H1 (cell line): ENCODE data around the gene SPATA16. TPM values are rescaled to one million over a fixed set of nuclear protein-coding genes. Genes with fewer than 3 reads are reported as not detected.

Experiments
- CTCF ChIA-PET: fragments of 300-600 bp; sonication (Branson Sonifier 250); formaldehyde crosslinking; loops from one replicate; lab custom pipeline; 2021; ENCODE audit not compliant: partially characterized antibody; lab: Charles Lee
- POLR2A ChIA-PET: fragments of 300-600 bp; sonication (Branson Sonifier 250); formaldehyde crosslinking; loops from one replicate; lab custom pipeline; 2021; ENCODE audit warnings: inconsistent platforms; ENCODE audit not compliant: partially characterized antibody; lab: Charles Lee
- DNase-seq, 2 experiments: peaks; one replicate each; pipeline versions ENCODE4 v3.0.0 to v3.0.0-alpha.2; 2010 to 2022; ENCODE audit warnings: low spot score in 2 of 2, low read depth in 1 of 2, mixed read lengths in 1 of 2
- FAIRE-seq: peaks from 2 replicates; lab custom pipeline; 2011; peaks lifted over from hg19 to GRCh38; lab: Jason Lieb, UNC
- H2AFZ ChIP-seq: 2 replicates; pipeline ENCODE4 v1.8.1; 2012; ENCODE audit warnings: low read length, inconsistent platforms
- H2AK5ac ChIP-seq: 2 replicates; pipeline ENCODE4 v1.6.1; 2013; ENCODE audit warnings: low read depth, low read length
- H2BK120ac ChIP-seq: replicated peaks from 2 replicates; pipeline ENCODE3; 2013; ENCODE audit warnings: low read depth, low read length, inconsistent platforms
- H2BK12ac ChIP-seq: 2 replicates; pipeline ENCODE4 v1.6.1; 2013; ENCODE audit warnings: low read depth, low read length
- H2BK15ac ChIP-seq: 2 replicates; pipeline ENCODE4 v1.6.1; 2013; ENCODE audit warnings: low read length
- H2BK20ac ChIP-seq: 2 replicates; pipeline ENCODE4 v1.6.1; 2013; ENCODE audit warnings: low read length
- H2BK5ac ChIP-seq: 2 replicates; pipeline ENCODE4 v1.6.1; 2013; ENCODE audit warnings: low read depth, low read length
- H3K14ac ChIP-seq: 2 replicates; pipeline ENCODE4 v1.6.1; 2013; ENCODE audit warnings: inconsistent platforms; ENCODE audit not compliant: insufficient read length
- H3K18ac ChIP-seq: 2 replicates; pipeline ENCODE4 v1.6.1; 2013; ENCODE audit warnings: low read length; ENCODE audit errors: extremely low read depth
- H3K23ac ChIP-seq: 2 replicates; pipeline ENCODE4 v1.6.1; 2013; ENCODE audit warnings: inconsistent platforms; ENCODE audit not compliant: insufficient read length
- H3K23me2 ChIP-seq: 2 replicates; pipeline ENCODE4 v1.6.1; 2013; ENCODE audit warnings: low read depth, low read length
- H3K27ac ChIP-seq: 2 replicates; pipeline ENCODE4 v1.6.1; 2011; ENCODE audit warnings: low read depth, low read length, inconsistent platforms
- H3K27me3 ChIP-seq, 4 experiments: replicated peaks in 1 of 4; 1 replicate in 1 of 4; 2 replicates in 3 of 4; pipeline versions ENCODE4 v1.6.1 to v1.8.1; 2011 to 2013; ENCODE audit warnings: low read length in 3 of 4, mild to moderate bottlenecking in 3 of 4, inconsistent platforms in 2 of 4, mixed read lengths in 2 of 4, moderate library complexity in 1 of 4; ENCODE audit not compliant: control insufficient read depth in 3 of 4, insufficient read depth in 3 of 4; ENCODE audit errors: extremely low read depth in 1 of 4
- H3K36me3 ChIP-seq, 4 experiments: 2 replicates each; pipeline versions ENCODE4 v1.6.1 to v1.8.1; 2011 to 2013; ENCODE audit warnings: mild to moderate bottlenecking in 4 of 4, low read length in 3 of 4, moderate library complexity in 2 of 4, control low read depth in 1 of 4, inconsistent platforms in 1 of 4; ENCODE audit not compliant: insufficient read depth in 4 of 4, control insufficient read depth in 2 of 4
- H3K4ac ChIP-seq: replicated peaks from 2 replicates; pipeline ENCODE3; 2013; ENCODE audit warnings: low read length, low read depth, mixed read lengths, inconsistent platforms; ENCODE audit not compliant: insufficient read length
- H3K4me1 ChIP-seq, 4 experiments: replicated peaks in 1 of 4; 1 replicate in 1 of 4; 2 replicates in 3 of 4; pipeline versions ENCODE4 v1.6.1 to v1.8.1; 2011 to 2013; ENCODE audit warnings: low read length in 3 of 4, inconsistent platforms in 2 of 4, mixed read lengths in 1 of 4; ENCODE audit not compliant: insufficient read depth in 4 of 4, control insufficient read depth in 3 of 4
- H3K4me2 ChIP-seq, 2 experiments: 2 replicates each; pipeline versions ENCODE4 v1.6.1 to v1.8.1; 2011 to 2013; ENCODE audit warnings: low read depth in 2 of 2, low read length in 2 of 2, control low read depth in 1 of 2, inconsistent platforms in 1 of 2, mild to moderate bottlenecking in 1 of 2; ENCODE audit not compliant: insufficient read depth in 1 of 2
- H3K4me3 ChIP-seq, 4 experiments: fragments of 200-600, 300-600 bp in 1 of 4; sonication (generic), shearing (Covaris generic), sonication (Bioruptor Twin) in 1 of 4; 2 replicates each; pipeline versions ENCODE4 v1.5.1 to v1.8.1; 2011 to 2016; ENCODE audit warnings: low read length in 4 of 4, low read depth in 3 of 4, control low read depth in 2 of 4, inconsistent platforms in 2 of 4, mild to moderate bottlenecking in 2 of 4, mixed read lengths in 1 of 4, moderate library complexity in 1 of 4; ENCODE audit not compliant: insufficient read depth in 2 of 4; ENCODE audit errors: extremely low read depth in 1 of 4
- H3K56ac ChIP-seq: replicated peaks from 2 replicates; pipeline ENCODE3; 2013; ENCODE audit warnings: low read depth, mild to moderate bottlenecking, mixed read lengths, low read length, inconsistent platforms; ENCODE audit not compliant: insufficient read length
- H3K79me1 ChIP-seq: 2 replicates; pipeline ENCODE4 v1.6.1; 2013; ENCODE audit warnings: low read depth, low read length, control low read depth
- H3K79me2 ChIP-seq, 2 experiments: 2 replicates each; pipeline versions ENCODE4 v1.6.1 to v1.8.1; 2012 to 2013; ENCODE audit warnings: low read length in 2 of 2, mild to moderate bottlenecking in 2 of 2, inconsistent platforms in 1 of 2; ENCODE audit not compliant: insufficient read depth in 2 of 2, control insufficient read depth in 1 of 2
- H3K9ac ChIP-seq, 4 experiments: replicated peaks in 1 of 4; 1 replicate in 1 of 4; 2 replicates in 3 of 4; pipeline versions ENCODE4 v1.6.1 to v1.8.1; 2011 to 2013; ENCODE audit warnings: low read depth in 3 of 4, low read length in 3 of 4, control low read depth in 2 of 4, mild to moderate bottlenecking in 2 of 4, moderate library complexity in 2 of 4, inconsistent platforms in 1 of 4; ENCODE audit errors: extremely low read depth in 1 of 4
- H3K9me3 ChIP-seq, 2 experiments: 2 replicates each; pipeline versions ENCODE4 v1.6.1 to v1.8.1; 2012 to 2013; ENCODE audit warnings: mild to moderate bottlenecking in 2 of 2, moderate library complexity in 2 of 2, control low read depth in 1 of 2, inconsistent platforms in 1 of 2, low read depth in 1 of 2, low read length in 1 of 2, mixed read lengths in 1 of 2; ENCODE audit not compliant: insufficient read depth in 2 of 2
- H4K20me1 ChIP-seq, 2 experiments: replicated peaks in 1 of 2; 2 replicates each; pipeline versions ENCODE3 to v1.8.1; 2011 to 2013; ENCODE audit warnings: inconsistent platforms in 2 of 2, low read length in 2 of 2, mild to moderate bottlenecking in 1 of 2; ENCODE audit not compliant: insufficient read depth in 2 of 2, control insufficient read depth in 1 of 2
- H4K5ac ChIP-seq: 2 replicates; pipeline ENCODE4 v1.6.1; 2013; ENCODE audit warnings: low read length, low read depth, mixed read lengths, inconsistent platforms; ENCODE audit not compliant: insufficient read length
- H4K8ac ChIP-seq: 2 replicates; pipeline ENCODE4 v1.8.0; 2013; ENCODE audit warnings: mild to moderate bottlenecking, moderate library complexity, low read length, inconsistent platforms; ENCODE audit not compliant: insufficient read depth; ENCODE audit errors: extremely low read depth
- H4K91ac ChIP-seq: replicated peaks from 2 replicates; pipeline ENCODE3; 2013; ENCODE audit warnings: low read length, mixed read lengths, inconsistent platforms; ENCODE audit not compliant: insufficient read length
- ATF2 ChIP-seq: IDR thresholded peaks from 2 replicates; pipeline ENCODE4 v1.6.1; 2012; ENCODE audit warnings: low read length, inconsistent platforms
- BACH1 ChIP-seq: IDR thresholded peaks from 2 replicates; pipeline ENCODE4 v1.6.1; 2012; ENCODE audit warnings: low read length, improper control_type of control experiment
- CBX8 ChIP-seq: fragments of 300-800, 300-1000 bp; sonication (generic); IDR thresholded peaks from 2 replicates; pipeline ENCODE4 v1.7.1; 2016; ENCODE audit warnings: low read depth, low read length, borderline replicate concordance
- CEBPB ChIP-seq: IDR thresholded peaks from 2 replicates; pipeline ENCODE4 v1.6.1; 2012; ENCODE audit warnings: low read depth, low read length
- CHD1 ChIP-seq: IDR thresholded peaks from 2 replicates; pipeline ENCODE4 v1.6.1; 2012; ENCODE audit warnings: low read depth, low read length, improper control_type of control experiment
- E2F6 ChIP-seq: IDR thresholded peaks from 2 replicates; pipeline ENCODE4 v1.6.1; 2012; ENCODE audit warnings: inconsistent platforms
- FOSL1 ChIP-seq: IDR thresholded peaks from 2 replicates; pipeline ENCODE4 v1.6.1; 2011; ENCODE audit warnings: mild to moderate bottlenecking, low read depth, low read length, moderate library complexity; ENCODE audit not compliant: insufficient read depth
- SIRT6 ChIP-seq: IDR thresholded peaks from one replicate; pipeline ENCODE4 v1.7.1; 2012; ENCODE audit warnings: low read length, inconsistent platforms
- TCF12 ChIP-seq: IDR thresholded peaks from 2 replicates; pipeline ENCODE4 v1.6.1; 2011; ENCODE audit warnings: low read depth, mild to moderate bottlenecking, low read length
- USF2 ChIP-seq: IDR thresholded peaks from 2 replicates; pipeline ENCODE4 v1.6.1; 2011; ENCODE audit warnings: low read length, improper control_type of control experiment
- WGBS, 2 experiments: shearing (Covaris generic) in 1 of 2; methylation state at CpG; one replicate each; pipeline versions ENCODE4 v1.1.6 to v1.1.7; 2013 to 2015; ENCODE audit warnings: low lambda C conversion rate in 2 of 2, mixed read lengths in 2 of 2, inconsistent platforms in 1 of 2, low coverage in 1 of 2, missing lambda C conversion rate in 1 of 2; ENCODE audit not compliant: insufficient replicate concordance in 2 of 2, insufficient coverage in 1 of 2, insufficient read length in 1 of 2; ENCODE audit errors: extremely low coverage in 1 of 2, missing lambda C conversion rate in 1 of 2; 5-methylcytosine and 5-hydroxymethylcytosine counted together
- polyA plus RNA-seq, 7 experiments: library from polyadenylated mRNA; depleted of rRNA in 3 of 7; stranded (reverse) in 5 of 7; unstranded in 2 of 7; fragments of >200 nt in 5 of 7; fragments of 200-250 nt in 2 of 7; gene quantifications; 1 replicate in 5 of 7; 2 replicates in 1 of 7; 4 replicates in 1 of 7; pipeline versions ENCODE4 v1.2.1 to v1.2.3, GENCODE V29; 2011 to 2013; ENCODE audit warnings: missing spikeins in 2 of 7, mixed read lengths in 2 of 7
- total RNA-seq: library from RNA; stranded (reverse); fragmentation: NEBNext Ultra II Directional; extraction: Animal tissue kit (Norgen Biotek cat#: 25700); gene quantifications from 2 replicates; pipeline ENCODE4 v1.2.1, GENCODE V29; 2021

Gene SPATA16
- total and polyA plus RNA-seq, 2 of the 8 experiments (the other 6 are each of a cell fraction or from before 2014, with no cell fraction given): 0.05 to 2.7 TPM

- ChIA-PET POLR2A (interaction anchor here (1.5 kb wide), 1 partner anchor 94 kb away, joined by 4 read pairs; the partner anchor contains the start of gene ECT2), CTCF (interaction anchor here (1.7 kb wide), 1 partner anchor 12 kb away, joined by 5 read pairs; no protein-coding TSS in a partner anchor)
- Histone ChIP-seq H3K4me3 (no peak overlapping the region), H2BK120ac (no peak overlapping the region), H3K14ac (no peak overlapping the region), H4K20me1 (no peaks in the 10 kb centered on the region), H3K79me2 (no peaks in the 10 kb centered on the region), H3K9me3 (no peaks in the 10 kb centered on the region), H3K9ac (no peak overlapping the region), H2BK12ac (no peak overlapping the region), H3K56ac (no peak overlapping the region), H3K79me1 (no peaks in the 10 kb centered on the region), H2BK20ac (no peak overlapping the region), H2AK5ac (no peak overlapping the region), H3K4me1 (peaks cover 0 to 4% (median 1%) of the 10 kb centered on the region in 4 experiments; a peak in 2 of 7 replicates), H2BK5ac (no peak overlapping the region), H3K23ac (no peak overlapping the region), H3K27me3 (no peaks in the 10 kb centered on the region), H3K4ac (no peak overlapping the region), H2BK15ac (no peak overlapping the region), H2AFZ (no peak overlapping the region), H3K23me2 (peaks cover 1% of the 10 kb centered on the region; the same call in 1 of the 2 replicates), H3K27ac (no peak overlapping the region), H3K36me3 (no peaks in the 10 kb centered on the region), H3K4me2 (no peak overlapping the region), H4K8ac (no peak overlapping the region), H4K5ac (no peak overlapping the region), H4K91ac (no peak overlapping the region), H3K18ac (no peak overlapping the region)
- DNase-seq (no peak), FAIRE-seq (no peak)
- WGBS, 2 experiments: 87% methylated on average over 4 of the region's 4 CpGs; no CpG with 5 or more reads in 1 of the 2 experiments
- TF ChIP-seq TCF12: no peak
- TF ChIP-seq CHD1: no peak
- no peak for TF ChIP-seq CEBPB
- TF ChIP-seq USF2: no peak
- no peak for TF ChIP-seq BACH1
- TF ChIP-seq SIRT6: no peak
- no peak for TF ChIP-seq E2F6
- TF ChIP-seq ATF2: no peak
- no peak for TF ChIP-seq FOSL1
- no peak for TF ChIP-seq CBX8
Observed at GRCh38 chr3:172844428-172844827, 296.6 kb downstream of the SPATA16 start.
